SK-N-SH treated with all-trans-retinoic acid at 6 μM for 48 hours (cell line): ENCODE data around the gene AREG.

Source experiments
- ATAC-seq: fragments of 200-7000 bp; cut with Tn5 transposase; 3 replicates; pipeline ENCODE4 v1.9.1; 2020; ENCODE audit warnings: mild to moderate bottlenecking, moderate library complexity
- ARNTL ChIP-seq: fragments of 450-650 bp; formaldehyde crosslinking; IDR thresholded peaks from 2 replicates; pipeline ENCODE4 v1.5.0; 2020; ENCODE audit warnings: low read depth, mild to moderate bottlenecking, moderate library complexity, borderline replicate concordance
- BACH2 ChIP-seq: fragments of 250-450 bp; sonication (Bioruptor Pico); IDR thresholded peaks from 2 replicates; pipeline ENCODE4 v1.9.0; 2021; ENCODE audit warnings: mild to moderate bottlenecking, borderline replicate concordance
- CSDC2 ChIP-seq: fragments of 250-450 bp; sonication (Bioruptor Pico); IDR thresholded peaks from 2 replicates; pipeline ENCODE4 v1.5.0; 2020; ENCODE audit warnings: mild to moderate bottlenecking, moderate library complexity
- ESRRG ChIP-seq: fragments of 250-450 bp; sonication (Bioruptor Pico); IDR thresholded peaks from 2 replicates; pipeline ENCODE4 v1.6.1; 2021; ENCODE audit warnings: mild to moderate bottlenecking
- GLIS3 ChIP-seq: fragments of 250-450 bp; sonication (Bioruptor Pico); IDR thresholded peaks from 2 replicates; pipeline ENCODE4 v1.5.0; 2020; ENCODE audit warnings: mild to moderate bottlenecking, moderate library complexity
- ISL1 ChIP-seq: fragments of 250-450 bp; sonication (Bioruptor Pico); IDR thresholded peaks from 2 replicates; pipeline ENCODE4 v2.1.2; 2022; ENCODE audit warnings: mild to moderate bottlenecking, moderate library complexity
- OSR1 ChIP-seq: fragments of 250-450 bp; sonication (Bioruptor Pico); IDR thresholded peaks from 2 replicates; pipeline ENCODE4 v1.8.0; 2022; ENCODE audit warnings: moderate library complexity, mild to moderate bottlenecking, inconsistent platforms
- PPARA ChIP-seq: fragments of 250-450 bp; sonication (Bioruptor Pico); IDR thresholded peaks from 2 replicates; pipeline ENCODE4 v1.5.0; 2020; ENCODE audit warnings: mild to moderate bottlenecking, borderline replicate concordance
- RARB ChIP-seq: fragments of 250-450 bp; sonication (Bioruptor Pico); IDR thresholded peaks from 2 replicates; pipeline ENCODE4 v1.8.0; 2021; ENCODE audit warnings: mild to moderate bottlenecking, moderate library complexity
- SNAI2 ChIP-seq: fragments of 250-450 bp; sonication (Bioruptor Pico); IDR thresholded peaks from 2 replicates; pipeline ENCODE4 v1.5.0; 2020; ENCODE audit warnings: mild to moderate bottlenecking, moderate library complexity
- TCF4 ChIP-seq: fragments of 250-450 bp; sonication (Bioruptor Pico); IDR thresholded peaks from 2 replicates; pipeline ENCODE4 v1.8.0; 2021; ENCODE audit warnings: mild to moderate bottlenecking, moderate library complexity, borderline replicate concordance
- TOX ChIP-seq: fragments of 250-450 bp; sonication (Bioruptor Pico); IDR thresholded peaks from 2 replicates; pipeline ENCODE4 v1.8.0; 2021; ENCODE audit warnings: mild to moderate bottlenecking, moderate library complexity, borderline replicate concordance
- ZC3H10 ChIP-seq: fragments of 250-450 bp; sonication (Bioruptor Pico); IDR thresholded peaks from 2 replicates; pipeline ENCODE4 v1.5.1; 2021; ENCODE audit warnings: mild to moderate bottlenecking, moderate library complexity
- ZFP3 ChIP-seq: fragments of 250-450 bp; sonication (Bioruptor Pico); IDR thresholded peaks from 2 replicates; pipeline ENCODE4 v1.5.0; 2020; ENCODE audit warnings: mild to moderate bottlenecking, moderate library complexity
- ZNF565 ChIP-seq: fragments of 450-650 bp; formaldehyde crosslinking; conservative IDR thresholded peaks from 2 replicates; pipeline ENCODE4 v1.5.0; 2020; ENCODE audit warnings: low read depth, mild to moderate bottlenecking, moderate library complexity
- ZNF70 ChIP-seq: fragments of 450-650 bp; formaldehyde crosslinking; IDR thresholded peaks from 2 replicates; pipeline ENCODE4 v1.5.0; 2020; ENCODE audit warnings: mild to moderate bottlenecking, moderate library complexity
- TF ChIP-seq, protein P1 (sequence below): fragments of 250-450 bp; sonication (Bioruptor Pico); IDR thresholded peaks from 2 replicates; pipeline ENCODE4 v1.5.1; 2021; ENCODE audit warnings: mild to moderate bottlenecking, moderate library complexity
- TF ChIP-seq, protein P2 (sequence below): fragments of 250-450 bp; sonication (Bioruptor Pico); IDR thresholded peaks from 2 replicates; pipeline ENCODE4 v1.5.0; 2020; ENCODE audit warnings: mild to moderate bottlenecking, moderate library complexity
- TF ChIP-seq, protein P3 (sequence below): fragments of 250-450 bp; sonication (Bioruptor Pico); IDR thresholded peaks from 2 replicates; pipeline ENCODE4 v1.8.0; 2021; ENCODE audit warnings: low read depth, mild to moderate bottlenecking, moderate library complexity, borderline replicate concordance
- TF ChIP-seq, protein P4 (sequence below): fragments of 250-450 bp; sonication (Bioruptor Pico); IDR thresholded peaks from 2 replicates; pipeline ENCODE4 v1.5.1; 2020; ENCODE audit warnings: low read depth, mild to moderate bottlenecking, moderate library complexity
- TF ChIP-seq, protein P5 (sequence below): fragments of 250-450 bp; sonication (Bioruptor Pico); IDR thresholded peaks from 2 replicates; pipeline ENCODE4 v1.8.0; 2020; ENCODE audit warnings: mild to moderate bottlenecking, moderate library complexity, borderline replicate concordance

AREG gene

DNA sequence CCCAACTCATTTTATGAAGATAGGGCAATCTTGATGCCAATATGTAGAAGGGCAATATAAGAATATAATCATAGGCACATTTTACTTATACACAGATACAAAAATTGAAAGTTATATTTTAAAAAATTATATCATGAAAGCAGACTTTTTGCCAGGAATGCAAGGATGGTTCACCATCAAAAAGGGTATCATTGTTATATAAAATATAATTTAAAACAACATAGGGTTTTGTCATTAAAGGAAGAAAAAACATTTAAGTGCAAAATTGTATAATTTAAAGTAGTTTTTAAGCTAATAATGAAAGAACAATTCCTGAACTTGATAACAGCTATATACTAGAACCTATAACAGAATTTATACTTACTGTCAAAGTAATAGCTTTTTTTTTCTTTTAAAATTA is 15.9 kb downstream of the AREG start:
- ATAC-seq, result no peak
- TF ChIP-seq TCF4 (CRISPR knock-in tag), result no peak
- TF ChIP-seq, protein P1, sequence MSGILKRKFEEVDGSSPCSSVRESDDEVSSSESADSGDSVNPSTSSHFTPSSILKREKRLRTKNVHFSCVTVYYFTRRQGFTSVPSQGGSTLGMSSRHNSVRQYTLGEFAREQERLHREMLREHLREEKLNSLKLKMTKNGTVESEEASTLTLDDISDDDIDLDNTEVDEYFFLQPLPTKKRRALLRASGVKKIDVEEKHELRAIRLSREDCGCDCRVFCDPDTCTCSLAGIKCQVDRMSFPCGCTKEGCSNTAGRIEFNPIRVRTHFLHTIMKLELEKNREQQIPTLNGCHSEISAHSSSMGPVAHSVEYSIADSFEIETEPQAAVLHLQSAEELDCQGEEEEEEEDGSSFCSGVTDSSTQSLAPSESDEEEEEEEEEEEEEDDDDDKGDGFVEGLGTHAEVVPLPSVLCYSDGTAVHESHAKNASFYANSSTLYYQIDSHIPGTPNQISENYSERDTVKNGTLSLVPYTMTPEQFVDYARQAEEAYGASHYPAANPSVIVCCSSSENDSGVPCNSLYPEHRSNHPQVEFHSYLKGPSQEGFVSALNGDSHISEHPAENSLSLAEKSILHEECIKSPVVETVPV, result no peak
- TF ChIP-seq GLIS3, result no peak
- TF ChIP-seq, protein P2, sequence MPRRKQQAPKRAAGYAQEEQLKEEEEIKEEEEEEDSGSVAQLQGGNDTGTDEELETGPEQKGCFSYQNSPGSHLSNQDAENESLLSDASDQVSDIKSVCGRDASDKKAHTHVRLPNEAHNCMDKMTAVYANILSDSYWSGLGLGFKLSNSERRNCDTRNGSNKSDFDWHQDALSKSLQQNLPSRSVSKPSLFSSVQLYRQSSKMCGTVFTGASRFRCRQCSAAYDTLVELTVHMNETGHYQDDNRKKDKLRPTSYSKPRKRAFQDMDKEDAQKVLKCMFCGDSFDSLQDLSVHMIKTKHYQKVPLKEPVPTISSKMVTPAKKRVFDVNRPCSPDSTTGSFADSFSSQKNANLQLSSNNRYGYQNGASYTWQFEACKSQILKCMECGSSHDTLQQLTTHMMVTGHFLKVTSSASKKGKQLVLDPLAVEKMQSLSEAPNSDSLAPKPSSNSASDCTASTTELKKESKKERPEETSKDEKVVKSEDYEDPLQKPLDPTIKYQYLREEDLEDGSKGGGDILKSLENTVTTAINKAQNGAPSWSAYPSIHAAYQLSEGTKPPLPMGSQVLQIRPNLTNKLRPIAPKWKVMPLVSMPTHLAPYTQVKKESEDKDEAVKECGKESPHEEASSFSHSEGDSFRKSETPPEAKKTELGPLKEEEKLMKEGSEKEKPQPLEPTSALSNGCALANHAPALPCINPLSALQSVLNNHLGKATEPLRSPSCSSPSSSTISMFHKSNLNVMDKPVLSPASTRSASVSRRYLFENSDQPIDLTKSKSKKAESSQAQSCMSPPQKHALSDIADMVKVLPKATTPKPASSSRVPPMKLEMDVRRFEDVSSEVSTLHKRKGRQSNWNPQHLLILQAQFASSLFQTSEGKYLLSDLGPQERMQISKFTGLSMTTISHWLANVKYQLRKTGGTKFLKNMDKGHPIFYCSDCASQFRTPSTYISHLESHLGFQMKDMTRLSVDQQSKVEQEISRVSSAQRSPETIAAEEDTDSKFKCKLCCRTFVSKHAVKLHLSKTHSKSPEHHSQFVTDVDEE (CRISPR knock-in tag), result no peak
- TF ChIP-seq OSR1, result no peak
- TF ChIP-seq ZNF70 (CRISPR knock-in tag), result no peak
- TF ChIP-seq, protein P3, sequence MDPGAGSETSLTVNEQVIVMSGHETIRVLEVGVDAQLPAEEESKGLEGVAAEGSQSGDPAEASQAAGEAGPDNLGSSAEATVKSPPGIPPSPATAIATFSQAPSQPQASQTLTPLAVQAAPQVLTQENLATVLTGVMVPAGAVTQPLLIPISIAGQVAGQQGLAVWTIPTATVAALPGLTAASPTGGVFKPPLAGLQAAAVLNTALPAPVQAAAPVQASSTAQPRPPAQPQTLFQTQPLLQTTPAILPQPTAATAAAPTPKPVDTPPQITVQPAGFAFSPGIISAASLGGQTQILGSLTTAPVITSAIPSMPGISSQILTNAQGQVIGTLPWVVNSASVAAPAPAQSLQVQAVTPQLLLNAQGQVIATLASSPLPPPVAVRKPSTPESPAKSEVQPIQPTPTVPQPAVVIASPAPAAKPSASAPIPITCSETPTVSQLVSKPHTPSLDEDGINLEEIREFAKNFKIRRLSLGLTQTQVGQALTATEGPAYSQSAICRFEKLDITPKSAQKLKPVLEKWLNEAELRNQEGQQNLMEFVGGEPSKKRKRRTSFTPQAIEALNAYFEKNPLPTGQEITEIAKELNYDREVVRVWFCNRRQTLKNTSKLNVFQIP (CRISPR knock-in tag), result no peak
- TF ChIP-seq, protein P4, sequence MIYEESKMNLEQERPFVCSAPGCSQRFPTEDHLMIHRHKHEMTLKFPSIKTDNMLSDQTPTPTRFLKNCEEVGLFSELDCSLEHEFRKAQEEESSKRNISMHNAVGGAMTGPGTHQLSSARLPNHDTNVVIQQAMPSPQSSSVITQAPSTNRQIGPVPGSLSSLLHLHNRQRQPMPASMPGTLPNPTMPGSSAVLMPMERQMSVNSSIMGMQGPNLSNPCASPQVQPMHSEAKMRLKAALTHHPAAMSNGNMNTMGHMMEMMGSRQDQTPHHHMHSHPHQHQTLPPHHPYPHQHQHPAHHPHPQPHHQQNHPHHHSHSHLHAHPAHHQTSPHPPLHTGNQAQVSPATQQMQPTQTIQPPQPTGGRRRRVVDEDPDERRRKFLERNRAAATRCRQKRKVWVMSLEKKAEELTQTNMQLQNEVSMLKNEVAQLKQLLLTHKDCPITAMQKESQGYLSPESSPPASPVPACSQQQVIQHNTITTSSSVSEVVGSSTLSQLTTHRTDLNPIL (CRISPR knock-in tag), result no peak
- no peak for TF ChIP-seq ZC3H10
- TF ChIP-seq BACH2 (CRISPR knock-in tag), result no peak
- TF ChIP-seq CSDC2 (CRISPR knock-in tag), result no peak
- no peak for TF ChIP-seq SNAI2 (CRISPR knock-in tag)
- TF ChIP-seq, protein P5, sequence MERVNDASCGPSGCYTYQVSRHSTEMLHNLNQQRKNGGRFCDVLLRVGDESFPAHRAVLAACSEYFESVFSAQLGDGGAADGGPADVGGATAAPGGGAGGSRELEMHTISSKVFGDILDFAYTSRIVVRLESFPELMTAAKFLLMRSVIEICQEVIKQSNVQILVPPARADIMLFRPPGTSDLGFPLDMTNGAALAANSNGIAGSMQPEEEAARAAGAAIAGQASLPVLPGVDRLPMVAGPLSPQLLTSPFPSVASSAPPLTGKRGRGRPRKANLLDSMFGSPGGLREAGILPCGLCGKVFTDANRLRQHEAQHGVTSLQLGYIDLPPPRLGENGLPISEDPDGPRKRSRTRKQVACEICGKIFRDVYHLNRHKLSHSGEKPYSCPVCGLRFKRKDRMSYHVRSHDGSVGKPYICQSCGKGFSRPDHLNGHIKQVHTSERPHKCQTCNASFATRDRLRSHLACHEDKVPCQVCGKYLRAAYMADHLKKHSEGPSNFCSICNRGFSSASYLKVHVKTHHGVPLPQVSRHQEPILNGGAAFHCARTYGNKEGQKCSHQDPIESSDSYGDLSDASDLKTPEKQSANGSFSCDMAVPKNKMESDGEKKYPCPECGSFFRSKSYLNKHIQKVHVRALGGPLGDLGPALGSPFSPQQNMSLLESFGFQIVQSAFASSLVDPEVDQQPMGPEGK, result no peak
- TF ChIP-seq PPARA, result no peak
- no peak for TF ChIP-seq ZNF565 (CRISPR knock-in tag)
- no peak for TF ChIP-seq ZFP3
- no peak for TF ChIP-seq RARB (CRISPR knock-in tag)

DNA sequence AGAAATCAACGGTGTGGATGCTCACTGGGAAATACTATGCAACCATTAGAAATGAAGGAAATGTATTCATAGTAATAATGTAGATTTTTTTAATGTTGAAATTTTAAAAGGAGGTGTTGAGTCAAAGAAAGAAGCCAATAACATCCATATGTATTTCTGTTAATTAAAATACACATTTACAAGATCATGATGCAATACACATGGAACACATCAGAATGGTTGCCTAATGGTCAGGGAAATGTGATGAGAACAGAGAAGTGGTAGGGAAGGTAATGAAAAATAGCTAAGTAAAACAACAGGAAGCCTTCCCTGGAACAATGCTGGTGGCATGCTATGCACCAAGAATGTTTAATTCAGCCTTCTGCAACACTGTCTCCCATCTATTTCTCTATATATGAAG is 18.2 kb downstream of the AREG start:
- ATAC-seq, result no peak
- TF ChIP-seq, protein P5, result no peak
- TF ChIP-seq GLIS3, result no peak
- TF ChIP-seq ARNTL (CRISPR knock-in tag), result no peak
- TF ChIP-seq SNAI2 (CRISPR knock-in tag), result no peak
- TF ChIP-seq, protein P2 (CRISPR knock-in tag), result no peak
- TF ChIP-seq, protein P3 (CRISPR knock-in tag), result no peak
- TF ChIP-seq ISL1 (CRISPR knock-in tag), result no peak
- TF ChIP-seq ZNF70 (CRISPR knock-in tag), result no peak
- TF ChIP-seq ZNF565 (CRISPR knock-in tag), result no peak
- TF ChIP-seq TOX (CRISPR knock-in tag), result no peak
- no peak for TF ChIP-seq RARB (CRISPR knock-in tag)
- TF ChIP-seq ESRRG (CRISPR knock-in tag), result no peak
